Activated gamma-delta T cell treated with Interleukin-2 at 50 U/mL for 16 hours (primary cell): Measurements from ENCODE around the gene SMARCA4.

Experiments used
- DNase-seq: peaks from one replicate; pipeline ENCODE4 v3.0.0-alpha.2; 2020

Gene SMARCA4

DNA sequence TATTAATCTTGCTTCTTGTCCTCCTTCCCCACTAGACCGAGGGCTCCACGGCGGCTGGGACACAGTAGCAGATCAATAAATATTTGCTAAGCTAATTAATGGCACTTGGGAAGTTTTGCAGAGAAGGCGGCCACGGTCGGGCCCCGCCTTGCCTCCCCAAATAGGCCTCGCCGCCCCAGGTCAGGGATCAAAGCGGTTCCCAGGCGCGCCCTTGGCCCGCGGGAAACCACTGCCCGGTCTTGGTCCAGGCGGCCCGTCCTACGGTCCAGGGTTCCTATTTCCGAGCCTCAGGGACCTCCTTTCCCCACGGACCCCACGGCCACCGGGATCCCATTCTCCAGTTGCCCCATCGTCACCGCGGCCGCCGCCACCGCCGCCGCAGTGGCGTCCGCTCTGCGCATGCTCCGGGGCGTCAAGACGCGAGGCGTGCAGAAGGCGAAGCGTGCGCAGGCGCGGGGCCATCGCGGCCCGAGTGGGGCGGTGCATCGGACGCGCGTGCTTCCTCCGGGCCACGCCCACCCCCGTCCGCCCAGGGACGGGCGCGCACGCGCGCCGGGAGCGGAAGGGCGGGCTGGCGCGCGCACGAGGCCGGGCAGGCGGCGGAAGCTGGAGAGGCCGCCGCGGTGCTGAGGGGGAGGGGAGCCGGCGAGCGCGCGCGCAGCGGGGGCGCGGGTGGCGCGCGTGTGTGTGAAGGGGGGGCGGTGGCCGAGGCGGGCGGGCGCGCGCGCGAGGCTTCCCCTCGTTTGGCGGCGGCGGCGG lies at the start of gene SMARCA4:
Gene SMARCA4, plus strand, starts transcription at position 717 of the 759 bp plus-strand sequence. CDS start 23,122 bp downstream, outside the sequence.
- DNase-seq, result peak; percentile 98

DNA sequence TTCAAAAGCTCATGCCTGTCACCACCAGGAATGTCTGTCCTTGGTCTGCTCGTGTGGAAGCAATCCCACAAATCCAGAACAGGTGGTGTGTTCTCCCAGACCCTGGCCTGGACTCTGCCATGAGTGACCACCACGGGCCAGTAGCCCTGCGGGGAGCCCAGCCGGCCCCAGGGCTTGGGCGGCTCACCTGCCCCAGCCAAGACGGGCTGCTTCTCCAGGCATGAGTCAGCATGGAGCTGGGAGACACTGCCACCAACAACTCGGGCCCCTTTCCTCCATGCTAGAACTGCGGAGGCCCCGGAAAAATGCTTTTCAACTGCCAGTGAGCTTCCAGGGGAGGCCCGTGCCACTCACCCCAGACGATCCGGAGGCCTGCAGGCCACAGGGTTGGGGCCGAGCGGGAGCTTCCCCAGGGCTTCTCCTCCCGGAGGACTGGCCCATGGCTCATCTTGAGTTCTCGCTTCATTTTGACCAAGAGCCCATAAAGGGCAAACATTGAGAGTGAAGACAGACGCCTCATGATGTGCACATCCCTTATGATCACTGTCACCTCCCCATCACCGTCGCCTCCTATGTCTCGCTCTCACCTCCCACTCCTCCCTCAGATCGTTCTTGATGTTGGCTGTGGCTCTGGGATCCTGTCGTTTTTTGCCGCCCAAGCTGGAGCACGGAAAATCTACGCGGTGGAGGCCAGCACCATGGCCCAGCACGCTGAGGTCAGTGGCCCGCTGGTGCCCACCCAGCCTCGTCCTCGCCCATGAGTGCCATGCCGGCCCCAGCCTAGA lies 49.1 kb upstream of the SMARCA4 start:
- no peak for DNase-seq

DNA sequence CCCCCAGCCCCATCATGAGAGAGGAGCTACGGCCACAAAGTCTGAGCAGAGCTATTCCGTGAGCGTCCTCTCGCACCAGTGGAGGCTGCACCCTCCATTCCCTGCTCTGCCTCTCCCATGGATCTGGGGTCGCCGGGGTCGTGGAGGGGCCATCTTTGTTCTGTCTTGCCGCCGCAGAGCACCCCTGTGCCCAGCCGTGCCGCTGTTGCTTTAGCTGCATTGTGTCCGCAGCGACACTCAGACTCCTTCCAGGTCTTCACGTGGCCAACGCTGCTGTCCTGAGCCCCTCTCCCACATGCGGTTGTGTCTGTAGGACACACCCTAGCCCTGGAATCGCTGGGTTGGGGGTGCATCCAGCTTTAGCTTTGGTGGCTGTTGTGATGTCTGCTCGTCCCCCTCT lies 48.2 kb upstream of the SMARCA4 start:
- DNase-seq, result no peak

DNA sequence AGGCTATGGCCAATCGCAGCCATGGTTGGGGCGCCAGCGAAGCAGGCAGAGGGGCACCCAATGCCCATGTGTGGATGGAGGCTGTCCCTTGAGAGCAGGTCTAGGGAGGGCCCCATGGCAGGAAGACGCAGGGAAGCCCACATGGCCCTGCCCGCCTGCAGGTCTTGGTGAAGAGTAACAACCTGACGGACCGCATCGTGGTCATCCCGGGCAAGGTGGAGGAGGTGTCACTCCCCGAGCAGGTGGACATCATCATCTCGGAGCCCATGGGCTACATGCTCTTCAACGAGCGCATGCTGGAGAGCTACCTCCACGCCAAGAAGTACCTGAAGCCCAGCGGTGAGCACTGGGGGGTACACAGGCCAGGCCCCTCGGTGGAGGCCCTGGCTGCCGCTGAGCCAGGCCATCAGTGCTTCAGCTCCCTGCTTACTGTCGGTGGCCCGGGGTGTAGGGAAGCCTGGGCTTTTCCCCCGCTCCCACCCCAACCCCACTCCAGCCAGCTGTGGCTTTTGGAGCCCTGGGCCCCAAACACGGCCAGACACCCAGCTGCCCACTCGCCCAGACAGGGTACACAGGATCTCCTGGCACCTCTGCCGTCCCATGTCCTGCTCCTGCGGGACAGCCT lies 47.0 kb upstream of the SMARCA4 start:
- DNase-seq, result no peak

DNA sequence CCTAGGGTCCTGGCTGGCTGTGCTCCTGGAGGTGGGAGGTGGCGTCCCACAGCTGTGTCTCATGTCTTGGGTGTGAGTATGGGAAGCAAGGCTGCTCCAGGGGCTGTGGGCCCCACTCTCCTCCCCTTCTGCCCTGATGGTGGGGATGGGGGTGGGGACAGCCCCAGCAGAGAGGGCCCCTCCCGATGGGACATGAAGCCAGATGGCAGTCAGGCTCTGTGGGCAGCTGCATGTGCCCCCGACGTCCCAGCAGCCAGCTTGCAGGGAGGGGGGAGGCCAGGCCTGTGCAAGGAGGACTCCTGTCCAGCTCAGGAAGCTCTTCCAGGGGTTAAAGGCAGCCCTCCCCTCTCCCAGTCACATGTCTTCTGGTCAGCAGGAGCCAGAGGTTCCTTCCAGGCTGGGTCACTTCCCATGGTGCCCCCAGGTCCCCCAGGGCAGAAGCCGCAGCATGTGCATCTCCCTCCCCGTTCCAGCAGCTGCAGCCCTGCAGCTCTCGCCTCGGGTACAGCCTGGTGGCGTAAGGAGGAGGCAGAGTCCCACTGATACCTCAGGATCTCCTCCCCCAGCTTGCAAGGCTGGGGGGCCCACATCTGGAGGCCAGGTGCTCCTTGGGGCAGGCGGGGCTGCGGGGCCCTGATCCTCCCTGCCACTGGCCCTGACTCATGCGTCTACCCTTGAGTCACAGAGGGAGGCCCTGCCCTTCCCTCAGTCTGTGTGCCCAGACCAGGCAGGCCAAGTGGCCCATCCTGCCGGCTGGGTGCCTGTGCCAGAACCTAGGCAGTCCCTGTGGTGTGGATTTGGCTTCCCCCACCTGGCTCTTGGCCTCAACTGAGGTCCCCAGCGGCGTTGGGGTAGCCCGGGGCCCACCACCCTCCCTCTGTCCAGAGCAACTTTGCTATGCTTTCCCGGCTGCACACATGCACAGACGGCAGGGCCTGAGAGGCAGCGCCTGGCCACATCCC lies 45.4 kb upstream of the SMARCA4 start:
- no peak for DNase-seq

DNA sequence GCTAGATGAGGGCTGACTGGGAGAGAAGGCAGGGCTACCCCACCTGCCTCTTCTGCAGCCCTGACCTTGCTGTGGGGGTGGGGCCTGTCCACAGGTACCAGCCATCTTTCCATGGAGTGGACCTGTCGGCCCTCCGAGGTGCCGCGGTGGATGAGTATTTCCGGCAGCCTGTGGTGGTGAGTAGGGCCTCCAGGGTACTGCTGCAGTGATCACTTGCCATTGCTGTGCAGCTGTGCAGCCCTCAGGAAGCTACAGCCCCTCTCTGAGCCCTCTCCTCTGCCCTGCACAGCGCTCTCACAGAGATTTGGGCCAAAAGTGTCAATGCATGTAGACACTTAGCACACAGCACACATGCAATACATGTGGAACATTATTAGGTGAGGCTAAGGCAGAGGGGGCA lies 44.2 kb upstream of the SMARCA4 start:
- DNase-seq, result no peak

DNA sequence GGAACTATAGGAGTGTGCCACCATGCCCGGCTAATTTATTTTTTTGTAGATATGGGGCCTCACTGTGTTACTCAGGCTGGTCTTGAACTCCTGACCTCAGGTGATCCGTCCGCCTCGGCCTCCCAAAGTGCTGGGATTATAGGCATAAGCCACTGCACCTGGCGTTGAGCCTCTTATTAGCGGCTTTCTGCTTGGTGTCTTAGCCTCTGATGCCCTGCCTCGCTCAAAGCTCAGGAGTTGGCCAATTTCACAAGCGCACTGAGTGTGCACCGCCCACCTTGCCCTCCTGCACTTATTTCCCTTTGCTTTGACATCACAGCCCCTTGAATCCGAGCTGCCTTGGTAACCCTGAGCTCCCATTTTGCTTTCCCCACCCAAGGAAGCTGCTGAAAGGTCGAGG lies 42.5 kb upstream of the SMARCA4 start:
- no peak for DNase-seq

DNA sequence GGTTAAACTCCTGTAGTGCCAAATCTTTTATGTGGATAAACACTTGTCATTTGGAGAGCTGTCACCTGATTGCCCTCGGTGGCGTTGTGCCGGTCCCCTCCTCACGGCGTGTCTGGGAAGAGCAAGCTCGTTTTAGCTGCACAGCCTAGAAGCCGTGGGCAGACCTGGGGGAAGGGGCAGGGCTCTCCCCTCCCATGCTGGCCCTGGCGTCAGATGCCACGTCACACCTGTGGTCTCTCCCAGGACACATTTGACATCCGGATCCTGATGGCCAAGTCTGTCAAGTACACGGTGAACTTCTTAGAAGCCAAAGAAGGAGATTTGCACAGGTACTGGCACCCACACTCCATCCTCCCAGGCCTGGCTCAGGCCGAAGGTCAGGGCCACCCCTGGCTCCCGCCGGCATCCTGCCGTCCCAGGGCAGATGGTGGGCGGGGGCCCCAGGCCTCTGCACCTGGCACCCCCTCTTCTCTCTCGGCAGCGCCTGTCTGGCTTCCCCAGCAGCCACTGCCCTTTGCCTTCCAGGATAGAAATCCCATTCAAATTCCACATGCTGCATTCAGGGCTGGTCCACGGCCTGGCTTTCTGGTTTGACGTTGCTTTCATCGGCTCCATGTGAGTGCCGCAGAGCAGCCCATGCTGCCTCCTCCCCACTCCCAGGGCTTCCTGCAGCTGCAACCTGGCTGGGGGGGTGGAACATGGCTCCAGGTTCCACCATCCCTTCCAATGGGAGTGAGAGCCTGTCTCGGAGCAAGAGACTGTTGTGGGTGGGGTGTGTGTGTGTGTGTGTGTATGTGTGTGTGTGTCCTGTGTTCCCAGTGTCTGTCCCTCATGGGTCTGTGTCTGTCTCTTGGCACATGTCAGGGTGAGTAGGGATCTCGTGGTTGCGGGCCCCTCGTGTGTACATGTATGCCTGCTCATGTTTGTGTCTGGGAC lies 41.2 kb upstream of the SMARCA4 start:
- no peak for DNase-seq

DNA sequence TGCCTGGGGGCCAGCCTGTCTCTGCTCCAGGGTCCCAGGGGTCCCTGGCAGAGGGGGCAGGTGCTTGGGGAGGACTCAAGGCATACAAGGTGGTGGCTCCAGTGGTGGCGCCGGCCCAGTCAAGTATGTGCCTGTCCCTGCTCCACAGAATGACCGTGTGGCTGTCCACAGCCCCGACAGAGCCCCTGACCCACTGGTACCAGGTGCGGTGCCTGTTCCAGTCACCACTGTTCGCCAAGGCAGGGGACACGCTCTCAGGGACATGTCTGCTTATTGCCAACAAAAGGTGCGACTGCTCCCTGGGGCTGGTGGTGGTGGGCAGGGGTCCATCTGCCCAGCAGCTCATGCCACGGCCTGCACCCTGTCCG lies 40.6 kb upstream of the SMARCA4 start:
- no peak for DNase-seq

DNA sequence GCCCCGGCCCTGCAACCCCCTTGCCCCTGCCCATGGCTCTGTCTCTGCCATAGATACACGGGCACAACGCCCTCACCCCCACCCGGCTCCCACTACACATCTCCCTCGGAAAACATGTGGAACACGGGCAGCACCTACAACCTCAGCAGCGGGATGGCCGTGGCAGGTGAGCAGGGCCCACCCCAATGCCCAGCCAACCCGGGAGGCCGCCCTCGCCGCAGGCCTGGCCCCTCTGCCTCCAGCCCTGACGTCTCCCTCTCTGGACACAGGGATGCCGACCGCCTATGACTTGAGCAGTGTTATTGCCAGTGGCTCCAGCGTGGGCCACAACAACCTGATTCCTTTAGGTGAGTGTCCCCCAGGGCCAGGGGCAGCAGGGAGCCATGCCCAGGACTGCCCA lies 40.0 kb upstream of the SMARCA4 start:
- no peak for DNase-seq

DNA sequence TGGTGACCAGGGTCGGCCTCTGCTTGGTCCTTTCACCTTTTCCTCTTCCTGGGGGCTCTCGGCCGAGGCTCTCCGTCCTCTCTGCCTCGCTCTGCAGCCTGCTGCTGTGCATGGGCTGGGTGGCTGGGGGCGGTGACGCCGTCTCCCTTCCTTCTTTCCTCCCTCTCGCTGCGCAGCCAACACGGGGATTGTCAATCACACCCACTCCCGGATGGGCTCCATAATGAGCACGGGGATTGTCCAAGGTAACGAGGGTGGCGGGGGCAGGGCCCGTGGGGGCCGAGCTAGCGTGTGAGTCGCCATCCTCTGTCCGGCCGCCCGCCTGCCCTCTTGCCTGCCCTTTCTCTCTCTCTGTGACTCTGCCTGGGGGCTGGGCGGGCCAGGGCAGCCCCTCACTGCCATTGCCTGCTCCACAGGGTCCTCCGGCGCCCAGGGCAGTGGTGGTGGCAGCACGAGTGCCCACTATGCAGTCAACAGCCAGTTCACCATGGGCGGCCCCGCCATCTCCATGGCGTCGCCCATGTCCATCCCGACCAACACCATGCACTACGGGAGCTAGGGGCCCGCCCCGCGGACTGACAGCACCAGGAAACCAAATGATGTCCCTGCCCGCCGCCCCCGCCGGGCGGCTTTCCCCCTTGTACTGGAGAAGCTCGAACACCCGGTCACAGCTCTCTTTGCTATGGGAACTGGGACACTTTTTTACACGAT lies 39.5 kb upstream of the SMARCA4 start:
- DNase-seq, result no peak

DNA sequence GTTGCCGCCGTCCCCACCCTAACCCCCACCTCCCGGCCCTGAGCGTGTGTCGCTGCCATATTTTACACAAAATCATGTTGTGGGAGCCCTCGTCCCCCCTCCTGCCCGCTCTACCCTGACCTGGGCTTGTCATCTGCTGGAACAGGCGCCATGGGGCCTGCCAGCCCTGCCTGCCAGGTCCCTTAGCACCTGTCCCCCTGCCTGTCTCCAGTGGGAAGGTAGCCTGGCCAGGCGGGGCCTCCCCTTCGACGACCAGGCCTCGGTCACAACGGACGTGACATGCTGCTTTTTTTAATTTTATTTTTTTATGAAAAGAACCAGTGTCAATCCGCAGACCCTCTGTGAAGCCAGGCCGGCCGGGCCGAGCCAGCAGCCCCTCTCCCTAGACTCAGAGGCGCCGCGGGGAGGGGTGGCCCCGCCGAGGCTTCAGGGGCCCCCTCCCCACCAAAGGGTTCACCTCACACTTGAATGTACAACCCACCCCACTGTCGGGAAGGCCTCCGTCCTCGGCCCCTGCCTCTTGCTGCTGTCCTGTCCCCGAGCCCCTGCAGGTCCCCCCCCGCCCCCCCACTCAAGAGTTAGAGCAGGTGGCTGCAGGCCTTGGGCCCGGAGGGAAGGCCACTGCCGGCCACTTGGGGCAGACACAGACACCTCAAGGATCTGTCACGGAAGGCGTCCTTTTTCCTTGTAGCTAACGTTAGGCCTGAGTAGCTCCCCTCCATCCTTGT lies 38.8 kb upstream of the SMARCA4 start:
- no peak for DNase-seq

DNA sequence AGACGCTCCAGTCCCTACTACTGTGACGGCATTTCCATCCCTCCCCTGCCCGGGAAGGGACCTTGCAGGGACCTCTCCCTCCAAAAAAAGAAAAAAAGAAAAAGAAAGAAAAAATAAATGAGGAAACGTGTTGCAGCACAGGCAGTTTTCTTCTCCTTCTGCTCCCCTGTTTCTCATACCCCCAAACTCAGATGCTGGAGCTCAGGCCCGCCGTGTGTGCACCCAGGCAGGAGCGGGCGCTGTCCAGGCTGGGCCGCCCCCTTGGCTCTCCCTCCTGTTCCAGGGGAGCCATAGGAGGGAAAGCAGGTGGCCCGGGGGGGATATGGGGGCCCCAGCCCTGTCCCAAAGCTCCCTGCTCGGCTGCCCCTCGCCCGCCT lies 38.2 kb upstream of the SMARCA4 start:
- no peak for DNase-seq

DNA sequence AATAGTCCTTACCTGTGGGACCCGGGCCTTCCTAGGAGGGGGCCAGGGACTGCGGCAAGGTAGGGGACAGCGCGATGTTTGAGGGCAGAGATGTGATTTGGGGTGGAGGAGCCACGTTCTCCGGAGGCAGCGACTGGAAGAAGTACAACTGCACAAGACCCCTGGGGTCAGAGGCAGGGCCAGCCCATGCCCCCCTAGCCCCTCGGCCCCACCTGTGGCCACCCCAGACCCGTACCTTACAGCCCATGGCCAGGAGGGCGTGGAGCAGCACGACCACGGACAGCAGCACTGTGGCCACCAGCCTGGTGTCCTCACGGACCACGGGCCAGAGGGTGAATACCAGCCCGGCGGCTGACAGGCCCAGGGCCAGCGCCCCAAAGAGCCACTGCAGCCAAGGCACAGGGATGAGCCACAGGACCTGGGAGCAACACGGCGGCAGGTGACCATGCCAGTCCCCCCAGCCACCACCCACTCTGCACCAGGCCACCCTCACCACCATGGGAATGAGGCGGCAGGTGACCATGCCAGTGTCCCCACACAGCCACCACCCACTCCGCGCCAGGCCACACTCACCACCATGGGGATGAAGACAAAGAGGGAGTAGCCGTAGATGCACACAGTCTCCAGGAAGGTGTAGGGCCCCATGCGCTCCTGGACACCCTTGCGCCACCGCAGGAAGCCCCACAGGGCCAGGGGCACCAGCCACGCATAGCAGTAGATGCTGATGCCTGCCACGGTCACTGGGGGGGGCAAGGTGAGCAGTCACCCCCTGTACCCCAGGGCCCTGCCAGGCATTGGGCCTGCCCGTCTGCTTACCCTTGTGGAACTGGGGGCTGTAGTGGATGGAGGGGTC lies 37.3 kb upstream of the SMARCA4 start:
- DNase-seq, result no peak

DNA sequence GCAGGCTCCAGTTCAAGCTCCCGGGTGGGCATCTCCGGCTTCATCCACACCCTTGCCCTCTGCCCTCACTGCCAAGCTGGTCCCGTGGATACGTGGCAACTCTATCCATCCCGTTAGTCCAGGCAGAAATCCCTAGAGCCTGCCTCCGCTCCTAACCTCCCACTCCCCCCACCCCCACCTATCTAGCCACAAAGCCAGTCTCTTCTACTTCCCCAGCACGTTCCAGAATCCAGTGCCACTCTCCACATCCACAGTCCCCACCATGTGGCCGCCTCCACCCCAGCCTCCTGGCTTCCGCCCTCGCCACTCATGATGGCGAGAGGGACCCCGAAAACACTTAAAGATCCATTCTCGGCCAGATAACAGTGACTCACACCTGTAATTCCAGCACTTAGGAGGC lies 36.2 kb upstream of the SMARCA4 start:
- DNase-seq, result no peak

DNA sequence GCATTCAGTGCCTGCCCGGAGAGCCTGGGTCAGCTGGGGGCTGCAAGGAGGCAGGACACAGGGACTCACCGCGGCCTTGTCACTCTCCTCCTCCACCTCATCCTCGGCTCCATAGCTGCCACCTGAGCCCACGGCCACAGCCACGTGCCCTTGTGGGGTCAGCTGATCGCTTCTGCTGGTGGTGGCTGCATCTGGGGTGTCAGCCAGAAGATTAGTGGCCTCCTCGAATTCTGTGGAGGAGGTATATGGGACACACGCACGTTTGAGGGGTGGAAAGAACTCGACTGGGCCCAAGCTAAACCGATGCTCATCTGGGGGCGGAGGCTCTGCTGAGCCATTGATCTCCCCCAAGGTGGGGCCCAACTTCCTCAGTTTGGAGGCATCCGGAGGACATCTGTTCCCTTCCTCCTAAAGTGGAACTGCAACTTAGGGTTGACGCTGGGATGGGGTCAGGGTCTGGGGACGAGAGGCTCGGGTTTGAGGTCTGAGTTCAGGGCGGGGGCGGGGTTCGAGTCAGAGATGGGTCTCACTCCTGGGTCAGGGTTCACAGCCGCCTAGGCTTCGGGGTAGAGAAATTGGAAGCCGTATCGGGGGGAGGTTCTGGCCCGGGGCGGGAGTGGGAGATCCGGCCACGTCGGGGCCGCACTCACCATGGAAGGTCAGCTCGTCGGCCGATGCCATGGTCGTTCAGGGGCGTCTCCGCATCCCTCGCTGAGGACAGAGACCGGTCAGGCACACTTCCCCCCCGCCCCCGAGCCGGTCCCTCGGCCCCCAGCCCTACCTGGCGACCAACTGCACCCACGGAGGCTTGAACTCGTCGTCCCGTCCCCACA lies 32.9 kb upstream of the SMARCA4 start:
- DNase-seq, result no peak

DNA sequence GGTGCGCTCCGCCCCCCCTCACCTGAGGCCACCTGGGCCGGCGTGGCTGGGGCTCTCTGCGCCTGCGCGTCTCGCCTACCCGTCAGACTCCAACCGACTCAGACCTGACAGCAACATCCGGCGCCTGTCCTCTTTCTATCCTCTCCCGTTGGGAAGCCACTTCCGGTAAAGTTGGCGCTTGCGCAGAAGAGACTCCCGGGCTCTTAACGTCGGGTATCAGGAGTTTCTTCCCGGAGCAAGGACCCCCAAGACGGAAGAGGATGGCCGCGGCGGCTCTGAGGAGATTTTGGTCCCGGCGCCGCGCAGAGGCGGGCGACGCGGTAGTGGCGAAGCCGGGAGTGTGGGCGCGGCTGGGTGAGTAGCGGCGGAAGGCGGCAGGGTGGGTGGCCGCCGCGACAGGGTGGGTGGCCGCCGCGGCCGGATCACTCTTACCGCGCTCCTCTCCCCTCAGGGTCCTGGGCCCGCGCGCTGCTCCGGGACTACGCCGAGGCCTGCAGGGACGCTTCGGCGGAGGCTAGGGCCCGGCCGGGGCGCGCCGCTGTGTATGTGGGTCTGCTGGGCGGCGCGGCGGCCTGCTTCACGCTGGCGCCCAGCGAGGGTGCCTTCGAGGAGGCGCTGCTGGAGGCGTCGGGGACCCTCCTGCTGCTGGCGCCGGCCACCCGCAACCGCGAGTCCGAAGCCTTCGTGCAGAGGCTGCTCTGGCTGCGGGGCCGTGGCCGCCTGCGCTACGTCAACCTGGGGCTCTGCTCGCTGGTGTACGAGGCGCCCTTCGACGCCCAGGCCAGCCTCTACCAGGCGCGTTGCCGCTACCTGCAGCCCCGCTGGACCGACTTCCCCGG lies 32.0 kb upstream of the SMARCA4 start, which contains the start of the genes TIMM29 and YIPF2:
Gene TIMM29, plus strand, starts transcription at position 249 of the 839 bp plus-strand sequence. Its CDS starts 12 bp downstream, at position 261.
Gene YIPF2, minus strand, starts transcription at position 77 of the 839 bp plus-strand sequence. CDS start 229 bp downstream, outside the sequence.
- DNase-seq, result peak; percentile 93
